CD14-positive monocyte (primary cell): ENCODE data around the gene CCNY. TPM values are rescaled to one million over a fixed set of nuclear protein-coding genes. Genes with fewer than 3 reads are reported as not detected.

Source experiments
- DNase-seq, 3 donors: peaks; one replicate each; pipeline ENCODE4 v3.0.0-alpha.2; 2011 to 2022
- H2AFZ ChIP-seq: 2 replicates; pipeline ENCODE4 v1.6.0; 2012; ENCODE audit warnings: mild to moderate bottlenecking, low read depth, low read length, inconsistent platforms; ENCODE audit not compliant: insufficient read depth, poor library complexity, severe bottlenecking
- H3K27ac ChIP-seq, 2 donors: 1 replicate in 1 of 2; 2 replicates in 1 of 2; pipeline ENCODE4 v1.5.1; 2012 to 2013; ENCODE audit warnings: low read length in 2 of 2, control low read depth in 1 of 2, inconsistent platforms in 1 of 2, low read depth in 1 of 2, mild to moderate bottlenecking in 1 of 2
- H3K27me3 ChIP-seq, 2 donors: one replicate each; pipeline versions ENCODE4 v1.6.0 to v1.6.1; 2011 to 2013; ENCODE audit warnings: low read length in 2 of 2; ENCODE audit not compliant: control insufficient read depth in 2 of 2, insufficient read depth in 2 of 2
- H3K36me3 ChIP-seq, 2 donors: replicated peaks in 1 of 2; 1 replicate in 1 of 2; 2 replicates in 1 of 2; pipeline versions ENCODE4 v1.5.1 to v1.6.1; 2012 to 2013; ENCODE audit warnings: low read length in 2 of 2, control low read depth in 1 of 2, inconsistent platforms in 1 of 2, mild to moderate bottlenecking in 1 of 2; ENCODE audit not compliant: insufficient read depth in 2 of 2, control insufficient read depth in 1 of 2
- H3K4me1 ChIP-seq, 2 donors: 1 replicate in 1 of 2; 2 replicates in 1 of 2; pipeline versions ENCODE4 v1.5.1 to v1.6.1; 2012 to 2013; ENCODE audit warnings: low read length in 2 of 2, control low read depth in 1 of 2, inconsistent platforms in 1 of 2, mild to moderate bottlenecking in 1 of 2, moderate library complexity in 1 of 2; ENCODE audit not compliant: insufficient read depth in 2 of 2, control insufficient read depth in 1 of 2
- H3K4me2 ChIP-seq: replicated peaks from 2 replicates; pipeline ENCODE3; 2012; ENCODE audit warnings: low read length, moderate library complexity, mild to moderate bottlenecking; ENCODE audit not compliant: poor library complexity, severe bottlenecking; ENCODE audit errors: extremely low read depth
- H3K4me3 ChIP-seq, 3 experiments: fragments of 200-600 bp in 1 of 3; sonication (generic) in 1 of 3; replicated peaks in 1 of 3; 1 replicate in 2 of 3; 2 replicates in 1 of 3; pipeline ENCODE4 v1.5.1; 2011 to 2013; ENCODE audit warnings: low read length in 3 of 3, mild to moderate bottlenecking in 3 of 3, control low read depth in 2 of 3, low read depth in 2 of 3, inconsistent platforms in 1 of 3, moderate library complexity in 1 of 3
- H3K79me2 ChIP-seq: 2 replicates; pipeline ENCODE4 v1.6.0; 2012; ENCODE audit warnings: mild to moderate bottlenecking, control low read depth, inconsistent platforms, low read length, moderate library complexity; ENCODE audit not compliant: insufficient read depth
- H3K9ac ChIP-seq: 2 replicates; pipeline ENCODE4 v1.6.0; 2017; ENCODE audit warnings: low read length, mild to moderate bottlenecking; ENCODE audit not compliant: insufficient read depth, poor library complexity, severe bottlenecking
- H3K9me3 ChIP-seq, 2 donors: replicated peaks in 1 of 2; 1 replicate in 1 of 2; 2 replicates in 1 of 2; pipeline versions ENCODE4 v1.5.1 to v1.6.1; 2012 to 2013; ENCODE audit warnings: low read length in 2 of 2, control low read depth in 1 of 2; ENCODE audit not compliant: control insufficient read depth in 1 of 2, insufficient read depth in 1 of 2
- H4K20me1 ChIP-seq: 2 replicates; pipeline ENCODE4 v1.6.0; 2012; ENCODE audit warnings: mild to moderate bottlenecking, low read length, control low read depth, moderate library complexity; ENCODE audit not compliant: insufficient read depth
- H3K27ac Mint-ChIP-seq, 7 donors: one replicate each; pipeline ENCODE4 v1.8.0; 2020; ENCODE audit warnings: mild to moderate bottlenecking in 7 of 7, mixed read lengths in 7 of 7, moderate library complexity in 6 of 7, inconsistent platforms in 2 of 7
- H3K27me3 Mint-ChIP-seq, 3 donors: one replicate each; pipeline ENCODE4 v1.8.0; 2021 to 2022; ENCODE audit warnings: low read depth in 3 of 3, mild to moderate bottlenecking in 3 of 3, mixed read lengths in 3 of 3, moderate library complexity in 3 of 3, inconsistent platforms in 1 of 3
- H3K36me3 Mint-ChIP-seq, 2 donors: one replicate each; pipeline ENCODE4 v1.8.0; 2020; ENCODE audit warnings: mixed read lengths in 2 of 2, inconsistent platforms in 1 of 2, mild to moderate bottlenecking in 1 of 2
- H3K4me1 Mint-ChIP-seq: one replicate; pipeline ENCODE4 v1.8.0; 2020; ENCODE audit warnings: mild to moderate bottlenecking, mixed read lengths
- H3K4me3 Mint-ChIP-seq, 2 donors: one replicate each; pipeline ENCODE4 v1.8.0; 2020; ENCODE audit warnings: mild to moderate bottlenecking in 2 of 2, mixed read lengths in 2 of 2, moderate library complexity in 1 of 2
- H3K9me3 Mint-ChIP-seq, 7 donors: one replicate each; pipeline ENCODE4 v1.8.0; 2020 to 2022; ENCODE audit warnings: mixed read lengths in 7 of 7, mild to moderate bottlenecking in 6 of 7, moderate library complexity in 6 of 7, inconsistent platforms in 2 of 7
- WGBS: methylation state at CpG from one replicate; pipeline ENCODE4 v1.1.5; 2013; ENCODE audit warnings: missing lambda C conversion rate; ENCODE audit not compliant: insufficient coverage; 5-methylcytosine and 5-hydroxymethylcytosine counted together
- intact Hi-C, 2 donors: fragments of 100-400 bp; cut with micrococcal nuclease; formaldehyde crosslinking; loops; one replicate each; pipeline versions ENCODE4 v1.15.0 to v1.15.1; 2023
- polyA plus RNA-seq, 3 donors: library from polyadenylated mRNA; depleted of rRNA in 1 of 3; unstranded in 2 of 3; stranded (reverse) in 1 of 3; fragments of 300-500 nt in 2 of 3; fragments of >200 nt in 1 of 3; fragmentation: Illumina TruSeq in 2 of 3; gene quantifications; 1 replicate in 2 of 3; 2 replicates in 1 of 3; pipeline ENCODE4 v1.2.3, GENCODE V29; 2012 to 2021
- TF ChIP-seq, protein P1 (sequence below): fragments of 200-600 bp; IDR thresholded peaks from one replicate; pipeline ENCODE4 v1.8.0; 2022; ENCODE audit warnings: antibody characterized with exemption, mild to moderate bottlenecking

The CCNY gene
- polyA plus RNA-seq, 3 donors = 39.9 to 116 (median 64.8) TPM

DNA sequence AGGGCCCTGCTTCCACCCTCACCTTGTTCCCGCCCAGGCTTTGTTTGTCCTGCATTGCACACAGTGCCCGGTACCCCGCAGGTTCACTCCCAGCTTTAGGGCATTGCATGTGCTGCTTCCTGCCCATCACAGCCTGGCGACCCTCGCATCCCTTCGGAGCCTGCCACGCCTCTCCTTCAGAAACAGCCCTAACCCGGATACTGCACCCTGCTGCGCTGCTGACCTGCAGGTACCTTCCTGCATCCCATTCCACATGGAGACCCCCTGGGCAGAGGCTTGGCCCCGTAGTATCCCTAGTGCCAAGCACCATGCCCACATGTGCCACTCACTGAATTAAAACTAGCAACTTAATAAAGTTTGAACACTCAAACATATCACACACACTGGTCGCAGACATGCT is 249.0 kb downstream of the CCNY start:
- peaks cover 0 to 6% (median 1%) of the 10 kb centered on the region in 7 donors for H3K9me3 Mint-ChIP-seq
- Histone ChIP-seq H3K27ac (no peak overlapping the region), H3K9ac (no peak overlapping the region), H3K36me3 (no peaks in the 10 kb centered on the region), H3K79me2 (no peaks in the 10 kb centered on the region), H3K4me2 (no peak overlapping the region), H3K4me1 (no peaks in the 10 kb centered on the region), H2AFZ (no peak overlapping the region), H3K4me3 (no peak overlapping the region), H4K20me1 (no peaks in the 10 kb centered on the region), H3K27me3 (no peaks in the 10 kb centered on the region), H3K9me3 (peaks cover 0 to under 1% of the 10 kb centered on the region in 2 donors)
- intact Hi-C loops = no loop called here
- H3K27me3 Mint-ChIP-seq = peaks cover 6 to 7% (median 7%) of the 10 kb centered on the region in 3 donors
- no peaks in the 10 kb centered on the region for H3K36me3 Mint-ChIP-seq
- no peaks in the 10 kb centered on the region for H3K4me1 Mint-ChIP-seq
- DNase-seq = no peak
- TF ChIP-seq, protein P1, sequence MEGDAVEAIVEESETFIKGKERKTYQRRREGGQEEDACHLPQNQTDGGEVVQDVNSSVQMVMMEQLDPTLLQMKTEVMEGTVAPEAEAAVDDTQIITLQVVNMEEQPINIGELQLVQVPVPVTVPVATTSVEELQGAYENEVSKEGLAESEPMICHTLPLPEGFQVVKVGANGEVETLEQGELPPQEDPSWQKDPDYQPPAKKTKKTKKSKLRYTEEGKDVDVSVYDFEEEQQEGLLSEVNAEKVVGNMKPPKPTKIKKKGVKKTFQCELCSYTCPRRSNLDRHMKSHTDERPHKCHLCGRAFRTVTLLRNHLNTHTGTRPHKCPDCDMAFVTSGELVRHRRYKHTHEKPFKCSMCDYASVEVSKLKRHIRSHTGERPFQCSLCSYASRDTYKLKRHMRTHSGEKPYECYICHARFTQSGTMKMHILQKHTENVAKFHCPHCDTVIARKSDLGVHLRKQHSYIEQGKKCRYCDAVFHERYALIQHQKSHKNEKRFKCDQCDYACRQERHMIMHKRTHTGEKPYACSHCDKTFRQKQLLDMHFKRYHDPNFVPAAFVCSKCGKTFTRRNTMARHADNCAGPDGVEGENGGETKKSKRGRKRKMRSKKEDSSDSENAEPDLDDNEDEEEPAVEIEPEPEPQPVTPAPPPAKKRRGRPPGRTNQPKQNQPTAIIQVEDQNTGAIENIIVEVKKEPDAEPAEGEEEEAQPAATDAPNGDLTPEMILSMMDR = no peak
- 95% methylated on average over 9 of the region's 11 CpGs for WGBS
- no peak overlapping the region for H3K27ac Mint-ChIP-seq
- no peak overlapping the region for H3K4me3 Mint-ChIP-seq

DNA sequence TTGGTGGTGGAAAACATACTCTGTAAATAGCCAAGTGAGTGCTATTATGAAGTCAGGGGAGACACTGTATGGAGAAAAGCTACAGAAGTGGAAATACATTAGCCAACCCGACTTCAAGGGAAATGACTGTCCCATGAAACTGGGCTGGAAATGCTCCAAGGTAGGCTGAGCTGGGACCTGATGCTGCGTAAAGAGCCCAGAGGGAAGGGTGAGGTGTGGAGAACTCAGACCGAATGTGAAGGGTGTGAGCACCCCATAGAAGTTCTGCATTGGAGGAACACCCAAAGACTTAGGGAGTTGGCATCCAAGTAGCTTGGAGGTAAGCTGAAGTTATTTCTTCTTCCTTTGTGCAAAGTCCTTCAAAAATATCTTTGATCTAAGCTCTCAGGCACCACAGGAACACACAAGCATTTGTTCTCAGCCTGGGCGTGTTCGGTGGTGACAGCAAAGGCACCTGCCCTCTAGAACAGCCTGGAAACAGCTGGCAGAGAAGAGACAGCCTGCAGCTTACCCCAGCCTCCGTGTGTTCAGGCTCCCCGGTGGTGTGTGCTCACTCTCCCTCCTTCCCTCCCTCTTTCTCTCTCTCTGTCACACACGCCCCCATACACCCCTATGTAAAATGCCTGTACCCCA is 249.7 kb downstream of the CCNY start:
- no peak overlapping the region for H3K9ac ChIP-seq
- no peak overlapping the region for H3K27ac ChIP-seq
- peaks cover 0 to 4% of the 10 kb centered on the region in 2 donors for H3K9me3 ChIP-seq
- H3K9me3 Mint-ChIP-seq = peaks cover 0 to 9% (median 6%) of the 10 kb centered on the region in 7 donors
- no peaks in the 10 kb centered on the region for H4K20me1 ChIP-seq
- no peaks in the 10 kb centered on the region for H3K4me1 ChIP-seq
- TF ChIP-seq, protein P1 = no peak
- no peak overlapping the region for H3K4me3 ChIP-seq
- no peak overlapping the region for H2AFZ ChIP-seq
- H3K27me3 ChIP-seq = no peaks in the 10 kb centered on the region
- no peak for DNase-seq
- H3K36me3 Mint-ChIP-seq = no peaks in the 10 kb centered on the region
- no peaks in the 10 kb centered on the region for H3K36me3 ChIP-seq
- intact Hi-C loops = no loop called here
- WGBS = 67% methylated on average over 3 of the region's 8 CpGs
- H3K79me2 ChIP-seq = no peaks in the 10 kb centered on the region
- H3K27me3 Mint-ChIP-seq = peaks cover 4 to 7% (median 7%) of the 10 kb centered on the region in 3 donors
- peak overlapping the region in 1 of 7 donors; percentile 66 for H3K27ac Mint-ChIP-seq
- H3K4me2 ChIP-seq = no peak overlapping the region
- no peaks in the 10 kb centered on the region for H3K4me1 Mint-ChIP-seq
- peak overlapping the region in 1 of 2 donors; percentile 14 for H3K4me3 Mint-ChIP-seq
